ENCODE measurements around the gene NCOA3.
A peak's percentile ranks its signal among the peaks of the same experiment; 100 is the strongest.

Gene NCOA3

GRCh38 chr20:47648943-47649342 lies 147.3 kb downstream of the NCOA3 start:
- DNase-seq, result no peak

DNA sequence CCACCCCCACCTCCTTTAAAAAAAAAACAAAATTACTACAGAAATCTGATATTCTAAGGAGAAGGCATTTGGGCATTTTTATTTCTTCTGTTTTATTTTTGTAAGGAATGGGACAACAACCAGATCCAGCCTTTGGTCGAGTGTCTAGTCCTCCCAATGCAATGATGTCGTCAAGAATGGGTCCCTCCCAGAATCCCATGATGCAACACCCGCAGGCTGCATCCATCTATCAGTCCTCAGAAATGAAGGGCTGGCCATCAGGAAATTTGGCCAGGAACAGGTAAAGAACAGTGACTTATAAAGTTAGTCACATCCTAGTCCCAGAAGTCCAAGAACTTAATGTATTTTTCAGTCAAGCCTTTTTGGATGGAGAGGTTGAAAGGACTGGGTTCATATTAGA lies 150.6 kb downstream of the NCOA3 start:
- no peak for DNase-seq

DNA sequence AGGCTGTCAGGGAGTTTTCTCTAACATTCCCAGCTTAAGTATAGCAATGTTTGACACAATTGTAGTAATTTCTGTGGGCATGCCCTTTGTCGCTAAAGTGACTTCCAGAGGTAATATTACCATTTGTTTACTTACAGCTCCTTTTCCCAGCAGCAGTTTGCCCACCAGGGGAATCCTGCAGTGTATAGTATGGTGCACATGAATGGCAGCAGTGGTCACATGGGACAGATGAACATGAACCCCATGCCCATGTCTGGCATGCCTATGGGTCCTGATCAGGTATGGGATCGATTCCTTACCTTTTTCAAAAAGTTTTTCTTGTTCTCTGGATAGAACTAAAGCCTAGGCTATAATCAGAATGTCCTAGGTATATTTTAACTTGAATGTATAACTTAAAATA lies 151.1 kb downstream of the NCOA3 start:
- no peak for DNase-seq

- no peak for DNase-seq
Measured at GRCh38 chr20:47653869-47654268, 152.2 kb downstream of the NCOA3 start.

DNA sequence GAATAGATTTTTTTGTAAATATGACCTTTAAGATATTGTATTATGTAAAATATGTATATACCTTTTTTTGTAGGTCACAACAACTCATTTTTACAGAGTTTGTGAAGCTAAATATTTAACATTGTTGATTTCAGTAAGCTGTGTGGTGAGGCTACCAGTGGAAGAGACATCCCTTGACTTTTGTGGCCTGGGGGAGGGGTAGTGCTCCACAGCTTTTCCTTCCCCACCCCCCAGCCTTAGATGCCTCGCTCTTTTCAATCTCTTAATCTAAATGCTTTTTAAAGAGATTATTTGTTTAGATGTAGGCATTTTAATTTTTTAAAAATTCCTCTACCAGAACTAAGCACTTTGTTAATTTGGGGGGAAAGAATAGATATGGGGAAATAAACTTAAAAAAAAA lies 152.7 kb downstream of the NCOA3 start:
- DNase-seq, result no peak

DNA sequence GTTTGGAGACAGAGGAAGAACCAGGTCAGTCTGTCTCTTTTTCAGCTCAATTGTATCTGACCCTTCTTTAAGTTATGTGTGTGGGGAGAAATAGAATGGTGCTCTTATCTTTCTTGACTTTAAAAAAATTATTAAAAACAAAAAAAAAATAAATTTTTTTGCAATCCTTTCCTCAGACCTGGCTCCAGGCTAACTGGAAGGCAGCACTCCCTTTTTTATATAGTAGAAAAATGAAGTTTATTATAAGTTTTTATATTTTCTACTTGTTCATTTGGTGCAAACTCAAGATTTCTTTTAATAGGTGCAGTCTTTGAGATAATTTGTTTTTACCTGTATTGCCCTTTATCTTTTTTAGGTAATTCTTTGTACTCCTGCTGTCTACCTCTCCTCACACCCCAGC lies 153.9 kb downstream of the NCOA3 start:
- DNase-seq, result no peak

- peak; percentile 19 to 32 for DNase-seq
Measured at GRCh38 chr20:47656318-47656717, 154.6 kb downstream of the NCOA3 start.

- DNase-seq, result no peak
Measured at GRCh38 chr20:47659904-47660601, 158.4 kb downstream of the NCOA3 start.

- DNase-seq, result no peak
Measured at GRCh38 chr20:47660602-47660905, 158.9 kb downstream of the NCOA3 start.

- no peak for DNase-seq
Measured at GRCh38 chr20:47660983-47661700, 159.5 kb downstream of the NCOA3 start.

DNA sequence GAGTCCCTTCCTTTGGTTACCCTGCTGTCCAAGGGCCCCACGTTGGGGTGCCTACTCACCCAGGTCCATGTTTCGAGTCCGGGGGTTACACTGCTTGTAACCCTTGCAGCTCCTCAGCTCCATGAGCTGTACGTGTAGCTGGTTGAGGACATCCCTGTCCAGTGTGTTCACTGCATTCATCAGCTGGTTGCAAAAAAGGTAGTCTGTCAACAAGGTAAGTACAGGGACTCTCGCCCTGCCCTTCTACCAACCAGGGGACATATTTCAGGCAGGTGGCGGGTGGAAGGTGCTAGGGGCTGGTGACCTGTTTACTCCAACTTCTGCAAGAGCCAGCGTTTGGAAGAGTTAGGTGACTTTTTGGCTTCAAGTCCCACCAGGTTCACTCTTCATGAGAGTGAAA lies 160.0 kb downstream of the NCOA3 start:
- no peak for DNase-seq

- DNase-seq, result no peak
Measured at GRCh38 chr20:47662483-47663353, 161.0 kb downstream of the NCOA3 start.

GRCh38 chr20:47663354-47664067 lies 161.8 kb downstream of the NCOA3 start:
- peak; percentile 62 to 73 for DNase-seq

DNA sequence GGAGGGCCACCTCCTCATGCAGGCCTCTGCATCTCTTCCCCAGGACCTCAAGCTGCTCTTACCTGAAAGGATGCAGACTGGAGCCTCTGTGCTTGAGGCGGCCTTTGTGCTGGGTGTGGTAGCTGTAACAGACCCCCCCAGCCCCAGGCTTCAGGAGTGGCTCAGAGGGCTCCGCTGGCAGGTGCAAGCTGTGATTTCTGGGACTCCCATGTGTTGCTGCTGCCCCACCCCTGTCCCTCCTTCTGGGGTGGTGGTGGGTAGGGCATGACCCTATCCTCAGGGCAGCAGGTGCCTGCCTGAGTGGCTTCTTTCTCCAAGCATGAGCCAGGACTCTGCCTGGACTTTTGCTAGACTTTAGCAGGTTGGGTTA lies 162.4 kb downstream of the NCOA3 start:
- DNase-seq, result no peak

- no peak for DNase-seq
Measured at GRCh38 chr20:47664744-47665143, 163.1 kb downstream of the NCOA3 start.

DNA sequence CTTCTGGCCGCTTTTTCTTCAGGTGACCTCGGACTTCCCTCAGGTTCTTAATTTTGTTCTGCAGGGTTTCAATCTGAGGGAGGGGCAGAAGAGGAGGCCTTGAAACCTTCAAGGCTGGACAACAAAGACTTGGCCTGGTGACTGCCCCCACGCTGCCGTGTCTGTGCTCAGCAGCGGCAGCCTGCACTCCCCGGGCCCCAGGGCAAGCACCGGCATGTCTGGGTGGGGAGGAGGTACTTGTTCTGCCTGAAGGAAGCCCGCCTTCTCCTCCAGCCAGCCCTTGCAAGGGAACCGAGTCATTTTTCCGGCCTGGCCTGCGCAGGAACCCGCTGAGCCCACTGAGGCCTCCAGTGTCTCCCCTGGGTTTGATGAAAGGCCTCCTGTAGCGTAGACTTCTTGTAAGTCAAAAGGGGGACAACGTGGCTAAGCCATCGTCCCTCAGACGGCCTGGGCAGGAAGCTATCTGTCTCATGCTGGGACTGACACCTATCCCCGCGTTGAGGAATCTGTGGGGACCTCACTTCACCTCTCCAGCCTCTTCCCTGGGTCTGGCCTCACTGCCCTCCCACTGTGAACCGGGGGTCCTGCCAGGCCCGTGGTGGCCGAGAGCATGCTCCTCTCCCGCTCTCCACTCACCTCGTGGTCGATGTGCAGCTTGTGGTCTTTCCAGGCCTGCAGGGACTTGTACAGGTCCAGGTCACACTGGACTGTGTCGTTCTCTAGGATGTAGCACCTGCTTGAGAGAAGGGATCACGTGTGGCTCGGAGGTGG lies 163.7 kb downstream of the NCOA3 start:
- no peak for DNase-seq

DNA sequence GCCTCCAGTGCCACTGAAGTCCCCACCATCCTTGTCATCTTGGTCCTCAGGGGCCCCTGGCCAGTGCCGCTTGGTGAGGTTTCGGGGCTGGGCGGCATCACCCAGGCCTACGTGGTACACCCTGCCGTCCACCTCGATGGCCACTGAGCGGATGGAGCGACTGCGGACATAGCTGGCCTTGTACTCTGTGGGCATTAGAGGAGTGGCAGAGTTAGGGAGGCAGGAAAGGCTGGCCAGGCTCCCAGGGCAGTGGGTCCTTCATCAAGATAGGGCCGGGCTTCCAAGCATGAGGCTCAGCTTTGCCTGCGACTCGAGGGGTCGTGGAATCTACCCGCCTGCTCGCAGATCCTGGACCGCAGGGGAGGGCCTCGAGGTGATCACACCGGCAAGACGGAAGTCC lies 164.6 kb downstream of the NCOA3 start:
- no peak for DNase-seq

GRCh38 chr20:47667086-47667485 lies 165.4 kb downstream of the NCOA3 start:
- DNase-seq, result no peak

DNA sequence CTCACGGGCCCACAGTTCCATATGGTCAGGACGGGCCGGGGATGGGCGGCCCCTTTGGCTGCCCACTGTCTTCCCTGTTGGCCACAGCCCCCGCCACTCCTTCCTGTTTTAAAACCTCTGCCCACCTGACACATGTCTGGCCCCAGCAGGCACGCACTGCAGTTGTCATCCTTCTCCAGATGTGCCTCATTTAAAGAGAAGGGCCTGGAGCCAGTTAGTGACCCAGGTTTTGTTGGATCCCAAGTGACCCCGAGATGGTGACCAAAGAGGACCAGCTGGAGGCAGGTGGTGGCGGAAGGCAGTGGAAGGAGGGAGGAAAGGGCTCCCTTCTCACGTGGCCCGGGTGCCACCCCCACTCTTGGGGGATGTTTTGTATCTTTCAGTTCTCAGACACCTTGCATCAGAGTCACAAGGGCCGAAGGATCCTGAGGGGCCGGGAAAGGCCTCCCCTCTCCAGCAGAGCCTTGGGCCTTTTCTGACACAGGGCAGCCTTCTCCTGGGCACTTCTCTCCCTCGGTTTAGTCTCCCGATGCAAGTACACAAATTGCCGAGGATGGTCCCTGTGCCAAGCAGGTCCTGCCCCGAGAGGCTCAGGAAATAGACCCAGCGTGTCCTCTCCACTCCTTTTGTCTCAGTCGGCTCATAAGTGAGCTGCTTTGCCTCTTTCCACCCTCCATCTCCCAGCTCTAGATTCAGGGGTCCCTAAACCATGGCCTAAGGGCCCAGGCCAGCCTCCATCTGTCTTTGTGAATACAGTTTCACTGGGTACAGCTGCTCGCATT lies 166.0 kb downstream of the NCOA3 start:
- no peak for DNase-seq

GRCh38 chr20:47668313-47669151 lies 166.8 kb downstream of the NCOA3 start:
- DNase-seq, result no peak

DNA sequence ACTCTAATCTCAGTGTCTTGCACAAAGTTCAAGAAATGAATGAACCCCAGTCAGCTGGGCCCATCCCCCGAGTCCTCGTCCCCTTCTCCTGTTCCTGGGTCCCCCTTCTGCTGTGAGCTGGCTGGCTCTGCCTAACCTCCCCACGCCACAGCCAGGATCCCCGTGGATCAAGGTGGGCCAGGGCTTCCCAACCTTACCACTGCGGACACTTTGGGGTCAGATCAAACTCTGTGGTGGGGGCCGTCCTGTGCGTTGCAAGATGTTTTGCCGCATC lies 167.4 kb downstream of the NCOA3 start:
- DNase-seq, result no peak

All from Kasumi-1 (cell line).